Liver (tissue), 9 donors: ENCODE measurements around the gene CREB5. TPM values are rescaled to one million over a fixed set of nuclear protein-coding genes. Genes with fewer than 3 reads are reported as not detected.

Experiments used
- DNase-seq: peaks from one replicate; pipeline ENCODE4 v3.0.0-alpha.2; 2017; ENCODE audit warnings: low spot score
- H3K27ac ChIP-seq, 2 donors: one replicate each; pipeline ENCODE4 v1.7.0; 2013; ENCODE audit warnings: inconsistent platforms in 2 of 2, low read length in 2 of 2, control low read depth in 1 of 2, low read depth in 1 of 2, mild to moderate bottlenecking in 1 of 2
- H3K27me3 ChIP-seq, 4 donors: one replicate each; pipeline versions ENCODE4 v1.6.1 to v1.7.0; 2013; ENCODE audit warnings: low read length in 3 of 4, inconsistent platforms in 1 of 4, mild to moderate bottlenecking in 1 of 4, moderate library complexity in 1 of 4; ENCODE audit not compliant: control insufficient read depth in 4 of 4, insufficient read depth in 4 of 4
- H3K36me3 ChIP-seq, 4 donors: one replicate each; pipeline versions ENCODE4 v1.6.1 to v1.7.0; 2013; ENCODE audit warnings: low read length in 3 of 4, mild to moderate bottlenecking in 3 of 4, low read depth in 1 of 4, moderate library complexity in 1 of 4; ENCODE audit not compliant: control insufficient read depth in 4 of 4, insufficient read depth in 3 of 4
- H3K4me1 ChIP-seq, 4 donors: one replicate each; pipeline versions ENCODE4 v1.6.1 to v1.7.0; 2013; ENCODE audit warnings: low read length in 3 of 4, mild to moderate bottlenecking in 3 of 4, moderate library complexity in 1 of 4; ENCODE audit not compliant: control insufficient read depth in 4 of 4, insufficient read depth in 4 of 4
- H3K4me3 ChIP-seq, 3 donors: one replicate each; pipeline versions ENCODE4 v1.6.1 to v1.7.0; 2013; ENCODE audit warnings: low read length in 3 of 3, control low read depth in 1 of 3, low read depth in 1 of 3, mild to moderate bottlenecking in 1 of 3
- H3K9ac ChIP-seq, 2 donors: one replicate each; pipeline ENCODE4 v1.7.0; 2013; ENCODE audit warnings: low read length in 2 of 2, mild to moderate bottlenecking in 2 of 2, moderate library complexity in 2 of 2, control low read depth in 1 of 2, low read depth in 1 of 2
- H3K9me3 ChIP-seq, 4 donors: one replicate each; pipeline versions ENCODE4 v1.6.1 to v1.7.0; 2013; ENCODE audit warnings: low read length in 3 of 4; ENCODE audit not compliant: control insufficient read depth in 4 of 4
- CTCF ChIP-seq: fragments of 150-350 bp; IDR thresholded peaks from 2 replicates; pipeline ENCODE4 v1.5.1; 2017; ENCODE audit warnings: improper control_type of control experiment, low read depth, low read length; ENCODE audit not compliant: missing input control
- EGR1 ChIP-seq, 2 donors: IDR thresholded peaks; 2 replicates each; pipeline ENCODE4 v1.6.1; 2016 to 2018; ENCODE audit warnings: antibody characterized with exemption in 2 of 2, low read depth in 2 of 2
- FOXA1 ChIP-seq: IDR thresholded peaks from 2 replicates; pipeline ENCODE4 v1.6.1; 2016; ENCODE audit warnings: antibody characterized with exemption
- FOXA2 ChIP-seq: IDR thresholded peaks from 2 replicates; pipeline ENCODE4 v1.6.1; 2016; ENCODE audit warnings: antibody characterized with exemption
- GABPA ChIP-seq, 2 donors: IDR thresholded peaks in 1 of 2; conservative IDR thresholded peaks in 1 of 2; 2 replicates each; pipeline ENCODE4 v1.6.1; 2016; ENCODE audit warnings: antibody characterized with exemption in 2 of 2, mild to moderate bottlenecking in 1 of 2, moderate library complexity in 1 of 2
- HNF4A ChIP-seq, 2 donors: conservative IDR thresholded peaks; 2 replicates each; pipeline ENCODE4 v1.6.1; 2016; ENCODE audit warnings: antibody characterized with exemption in 2 of 2, mild to moderate bottlenecking in 2 of 2
- HNF4G ChIP-seq: IDR thresholded peaks from 2 replicates; pipeline ENCODE4 v1.6.1; 2016; ENCODE audit warnings: antibody characterized with exemption
- JUND ChIP-seq, 2 donors: IDR thresholded peaks; 2 replicates each; pipeline ENCODE4 v1.6.1; 2016; ENCODE audit warnings: antibody characterized with exemption in 2 of 2
- MAX ChIP-seq: IDR thresholded peaks from 2 replicates; pipeline ENCODE4 v1.6.1; 2016; ENCODE audit warnings: antibody characterized with exemption
- NR2F2 ChIP-seq: IDR thresholded peaks from 2 replicates; pipeline ENCODE4 v1.6.1; 2016; ENCODE audit warnings: antibody characterized with exemption
- RAD21 ChIP-seq, 2 donors: IDR thresholded peaks; 2 replicates each; pipeline ENCODE4 v1.6.1; 2016; ENCODE audit warnings: antibody characterized with exemption in 2 of 2, mild to moderate bottlenecking in 2 of 2
- REST ChIP-seq: IDR thresholded peaks from 2 replicates; pipeline ENCODE4 v1.6.1; 2016; ENCODE audit warnings: antibody characterized with exemption, mild to moderate bottlenecking
- RXRA ChIP-seq, 2 donors: IDR thresholded peaks; 2 replicates each; pipeline ENCODE4 v1.6.1; 2017 to 2018; ENCODE audit warnings: antibody characterized with exemption in 2 of 2, mild to moderate bottlenecking in 1 of 2
- SP1 ChIP-seq: IDR thresholded peaks from 2 replicates; pipeline ENCODE4 v1.6.1; 2018; ENCODE audit warnings: antibody characterized with exemption, mild to moderate bottlenecking
- TAF1 ChIP-seq: conservative IDR thresholded peaks from 2 replicates; pipeline ENCODE4 v1.6.1; 2016; ENCODE audit warnings: antibody characterized with exemption, mild to moderate bottlenecking
- YY1 ChIP-seq: IDR thresholded peaks from 2 replicates; pipeline ENCODE4 v1.6.1; 2016; ENCODE audit warnings: antibody characterized with exemption, mild to moderate bottlenecking
- ZBTB33 ChIP-seq: IDR thresholded peaks from 2 replicates; pipeline ENCODE4 v1.6.1; 2016; ENCODE audit warnings: antibody characterized with exemption
- WGBS: extraction: QIAGEN DNeasy Blood & Tissue Kit; methylation state at CpG from one replicate; pipeline ENCODE4 v1.1.7; 2013; 5-methylcytosine and 5-hydroxymethylcytosine counted together
- polyA plus RNA-seq, 2 donors: library from polyadenylated mRNA; stranded (reverse) in 1 of 2; unstranded in 1 of 2; fragments of 200-250 nt in 1 of 2; fragments of >200 nt in 1 of 2; fragmentation: Nextera tagmentation in 1 of 2; extraction: Ambion mirVana in 1 of 2; gene quantifications; one replicate each; pipeline versions ENCODE4 v1.2.1 to v1.2.3, GENCODE V29; 2013 to 2015
- total RNA-seq, 2 donors: library from RNA; depleted of rRNA; stranded (reverse); fragments of >200 nt; gene quantifications; one replicate each; pipeline ENCODE4 v1.2.3, GENCODE V29; 2014
- donor health status: healthy.
- donor health status: healthy.
- donor health status: healthy.
- donor health status: healthy.
- donor health status: healthy.

CREB5 gene
- total and polyA plus RNA-seq, 4 donors: 0.25 to 0.92 (median 0.67) TPM

- no peaks in the 10 kb centered on the region for H3K36me3 ChIP-seq
- H3K9me3 ChIP-seq: no peaks in the 10 kb centered on the region
- no peaks in the 10 kb centered on the region for H3K4me1 ChIP-seq
- WGBS: 81% methylated on average over 2 of the region's 2 CpGs
- H3K4me3 ChIP-seq: no peak overlapping the region
- TF ChIP-seq MAX: no peak
- TF ChIP-seq RXRA (IDR thresholded peaks at IDR 0.05): no peak
- no peak for TF ChIP-seq TAF1
- no peak for TF ChIP-seq FOXA2
- TF ChIP-seq SP1: no peak
- no peak for TF ChIP-seq NR2F2
- no peak for TF ChIP-seq EGR1 (IDR thresholded peaks at IDR 0.05; ENCODE audit: low read depth in 2 of 2)
- TF ChIP-seq CTCF: no peak
- no peak for TF ChIP-seq HNF4G
- TF ChIP-seq HNF4A (conservative IDR thresholded peaks at IDR 0.05): no peak
- no peak for TF ChIP-seq FOXA1
- TF ChIP-seq JUND (IDR thresholded peaks at IDR 0.05): no peak
- TF ChIP-seq ZBTB33: no peak
- no peak for TF ChIP-seq REST
- no peak for TF ChIP-seq GABPA (IDR thresholded peaks at IDR 0.05 in 1 of 2, conservative IDR thresholded peaks at IDR 0.05 in 1 of 2)
- TF ChIP-seq RAD21 (IDR thresholded peaks at IDR 0.05): no peak
- no peak for TF ChIP-seq YY1
- H3K27me3 ChIP-seq: peaks cover 0 to 6% (median 1%) of the 10 kb centered on the region in 4 donors
- DNase-seq: no peak
- H3K9ac ChIP-seq: no peak overlapping the region
- H3K27ac ChIP-seq: no peak overlapping the region
Measured at GRCh38 chr7:28510026-28510369, 97.7 kb downstream of the CREB5 start.
